Measurements from ENCODE around the gene GALNT5. TPM values are rescaled to one million over a fixed set of nuclear protein-coding genes. Genes with fewer than 3 reads are reported as not detected.
"Not testable (repeated sequence)": the region's sequence is repeated elsewhere in the genome, so short reads cannot be mapped to it uniquely, and the experiment has no call there.

The GALNT5 gene
- total and polyA plus RNA-seq, 2 experiments from 2014 or later = 1.8 to 2.0 TPM

GRCh38 chr2:157334335-157334734, 76.8 kb downstream of the GALNT5 start:
- H3K27me3 ChIP-seq = no peaks in the 10 kb centered on the region
- H3K27ac ChIP-seq = no peak overlapping the region
- no peaks in the 10 kb centered on the region for H3K36me3 ChIP-seq
- H3K4me3 ChIP-seq = no peak overlapping the region
- no peaks in the 10 kb centered on the region for H3K9me3 ChIP-seq (ENCODE audit: low read depth)
- no peaks in the 10 kb centered on the region for H3K4me1 ChIP-seq (ENCODE audit: low read depth)
- TF ChIP-seq CTCF (IDR thresholded peaks at IDR 0.05; ENCODE audit: low read depth, low read length) = no peak
- DNase-seq (ENCODE audit: low read depth in 1 of 2, low spot score in 1 of 2) = peak in 1 of 2 donors; percentile 11

- no peak for DNase-seq (ENCODE audit: low read depth in 1 of 2, low spot score in 1 of 2)
- no peaks in the 10 kb centered on the region for H3K4me1 ChIP-seq (ENCODE audit: low read depth)
- H3K4me3 ChIP-seq = no peak overlapping the region
- no peak for TF ChIP-seq CTCF (IDR thresholded peaks at IDR 0.05; ENCODE audit: low read depth, low read length)
- H3K27ac ChIP-seq = no peak overlapping the region
- H3K36me3 ChIP-seq = no peaks in the 10 kb centered on the region
- no peaks in the 10 kb centered on the region for H3K9me3 ChIP-seq (ENCODE audit: low read depth)
- no peaks in the 10 kb centered on the region for H3K27me3 ChIP-seq
Measured at GRCh38 chr2:157334797-157335196, 77.3 kb downstream of the GALNT5 start.

GRCh38 chr2:157336137-157337010, 78.9 kb downstream of the GALNT5 start:
- DNase-seq (ENCODE audit: low read depth in 1 of 2, low spot score in 1 of 2) = peak; percentile 54 to 63
- Histone ChIP-seq H3K4me1 (ENCODE audit: low read depth) (no peaks in the 10 kb centered on the region), H3K4me3 (no peak overlapping the region)

GRCh38 chr2:157337978-157338377, 80.5 kb downstream of the GALNT5 start:
- DNase-seq (ENCODE audit: low read depth in 1 of 2, low spot score in 1 of 2) = no peak
- H3K9me3 ChIP-seq (ENCODE audit: low read depth) = no peaks in the 10 kb centered on the region
- no peaks in the 10 kb centered on the region for H3K27me3 ChIP-seq
- H3K36me3 ChIP-seq = no peaks in the 10 kb centered on the region
- H3K27ac ChIP-seq = no peak overlapping the region
- H3K4me3 ChIP-seq = no peak overlapping the region
- TF ChIP-seq CTCF (IDR thresholded peaks at IDR 0.05; ENCODE audit: low read depth, low read length) = no peak
- H3K4me1 ChIP-seq (ENCODE audit: low read depth) = no peaks in the 10 kb centered on the region

More at GRCh38 chr2:157336137-157337010, 78.9 kb downstream of the GALNT5 start:
- peak; percentile 72 for TF ChIP-seq CTCF (IDR thresholded peaks at IDR 0.05; ENCODE audit: low read depth, low read length)
- Histone ChIP-seq H3K27me3 (no peaks in the 10 kb centered on the region), H3K27ac (no peak overlapping the region), H3K36me3 (no peaks in the 10 kb centered on the region), H3K9me3 (ENCODE audit: low read depth) (no peaks in the 10 kb centered on the region)

GRCh38 chr2:157339965-157340655, 82.6 kb downstream of the GALNT5 start:
- Histone ChIP-seq H3K4me1 (ENCODE audit: low read depth) (no peaks in the 10 kb centered on the region), H3K27ac (no peak overlapping the region), H3K36me3 (no peaks in the 10 kb centered on the region), H3K27me3 (no peaks in the 10 kb centered on the region), H3K9me3 (ENCODE audit: low read depth) (no peaks in the 10 kb centered on the region), H3K4me3 (no peak overlapping the region)
- no peak for TF ChIP-seq CTCF (IDR thresholded peaks at IDR 0.05; ENCODE audit: low read depth, low read length)
- no peak for DNase-seq (ENCODE audit: low read depth in 1 of 2, low spot score in 1 of 2)

- not testable (repeated sequence) for H3K27me3 ChIP-seq; H3K36me3 ChIP-seq; H3K27ac ChIP-seq; H3K9me3 ChIP-seq (ENCODE audit: low read depth); H3K4me1 ChIP-seq (ENCODE audit: low read depth); H3K4me3 ChIP-seq
- peak in 1 of 2 donors; percentile 52 for DNase-seq (ENCODE audit: low read depth in 1 of 2, low spot score in 1 of 2)
Measured at GRCh38 chr2:157341381-157341780, 83.9 kb downstream of the GALNT5 start.
